DOHH2 (cell line): ENCODE measurements around the gene NME3.

Experiments
- H3F3A ChIP-seq: fragments of 200-600 bp; sonication (generic), shearing (Covaris generic); 2 replicates; pipeline ENCODE4 v1.6.0; 2016; ENCODE audit warnings: antibody characterized with exemption, mild to moderate bottlenecking; ENCODE audit not compliant: control insufficient read depth, insufficient read depth
- H3K27ac ChIP-seq: fragments of 200-600 bp; sonication (generic); 2 replicates; pipeline ENCODE4 v1.5.1; 2014; ENCODE audit warnings: low read depth, mild to moderate bottlenecking, low read length, moderate library complexity
- H3K27me3 ChIP-seq: fragments of 200-600 bp; sonication (generic); 2 replicates; pipeline ENCODE4 v1.6.1; 2014; ENCODE audit warnings: mild to moderate bottlenecking, low read length, mixed read lengths; ENCODE audit not compliant: control insufficient read depth
- H3K36me3 ChIP-seq: fragments of 200-600 bp; sonication (generic); 2 replicates; pipeline ENCODE4 v1.6.1; 2014; ENCODE audit warnings: mild to moderate bottlenecking, low read length, moderate library complexity, mixed read lengths; ENCODE audit not compliant: control insufficient read depth
- H3K4me1 ChIP-seq: fragments of 200-600 bp; sonication (generic); 2 replicates; pipeline ENCODE4 v1.6.1; 2014; ENCODE audit warnings: mild to moderate bottlenecking, low read length, mixed read lengths; ENCODE audit not compliant: control insufficient read depth
- H3K4me2 ChIP-seq: fragments of 200-600 bp; sonication (generic); 2 replicates; pipeline ENCODE4 v1.6.0; 2014; ENCODE audit warnings: mild to moderate bottlenecking, low read length, moderate library complexity
- H3K4me3 ChIP-seq: fragments of 200-600 bp; sonication (generic); 2 replicates; pipeline ENCODE4 v1.5.1; 2014; ENCODE audit warnings: mild to moderate bottlenecking, low read length, mixed read lengths
- H3K79me2 ChIP-seq: fragments of 200-600 bp; sonication (generic); 2 replicates; pipeline ENCODE4 v1.6.1; 2014; ENCODE audit warnings: mild to moderate bottlenecking, low read length, mixed read lengths; ENCODE audit not compliant: control insufficient read depth
- H3K9me2 ChIP-seq: fragments of 200-600 bp; sonication (generic); replicated peaks from 2 replicates; pipeline ENCODE4 v1.6.1; 2014; ENCODE audit warnings: mild to moderate bottlenecking, low read length, mixed read lengths; ENCODE audit not compliant: control insufficient read depth
- H3K9me3 ChIP-seq: fragments of 200-600 bp; sonication (generic); 2 replicates; pipeline ENCODE4 v1.6.1; 2014; ENCODE audit warnings: antibody characterized with exemption, low read length, mixed read lengths; ENCODE audit not compliant: control insufficient read depth, insufficient read depth
- H4K20me1 ChIP-seq: fragments of 200-600 bp; sonication (generic); 2 replicates; pipeline ENCODE4 v1.6.0; 2014; ENCODE audit warnings: low read depth, mild to moderate bottlenecking, antibody characterized with exemption, low read length, moderate library complexity; ENCODE audit not compliant: control insufficient read depth, insufficient read depth
- CTCF ChIP-seq: fragments of 200-600 bp; sonication (generic); IDR thresholded peaks from one replicate; pipeline ENCODE4 v1.5.1; 2014; ENCODE audit warnings: antibody characterized with exemption, mild to moderate bottlenecking, low read depth, low read length; ENCODE audit not compliant: poor library complexity, severe bottlenecking
- EZH2phosphoT487 ChIP-seq: fragments of 200-600 bp; sonication (generic); IDR thresholded peaks from 2 replicates; pipeline ENCODE4 v1.6.1; 2017; ENCODE audit warnings: borderline replicate concordance, mild to moderate bottlenecking, antibody characterized with exemption, low read length, moderate library complexity, mixed read lengths

The NME3 gene

GRCh38 chr16:1732071-1732470 is 39.3 kb downstream of the NME3 start:
- Histone ChIP-seq H3K27me3 (no peaks in the 10 kb centered on the region), H3K4me3 (no peak overlapping the region), H3K4me1 (no peaks in the 10 kb centered on the region), H3K79me2 (peaks cover 27% of the 10 kb centered on the region), H3K27ac (no peak overlapping the region), H3K9me3 (peaks cover 40% of the 10 kb centered on the region), H3F3A (peaks cover 24% of the 10 kb centered on the region), H4K20me1 (no peaks in the 10 kb centered on the region), H3K36me3 (peaks cover 74% of the 10 kb centered on the region), H3K9me2 (no peaks in the 10 kb centered on the region), H3K4me2 (no peak overlapping the region)
- no peak for TF ChIP-seq EZH2phosphoT487
- TF ChIP-seq CTCF, result no peak

- no peak overlapping the region for H3K4me2 ChIP-seq
- H3K9me2 ChIP-seq, result no peaks in the 10 kb centered on the region
- H3K4me3 ChIP-seq, result no peak overlapping the region
- H3K36me3 ChIP-seq, result peaks cover 79% of the 10 kb centered on the region
- H3K9me3 ChIP-seq, result peaks cover 35% of the 10 kb centered on the region
- peaks cover 32% of the 10 kb centered on the region for H3K79me2 ChIP-seq
- H3K27ac ChIP-seq, result no peak overlapping the region
- TF ChIP-seq EZH2phosphoT487, result no peak
- no peaks in the 10 kb centered on the region for H3K4me1 ChIP-seq
- no peaks in the 10 kb centered on the region for H3K27me3 ChIP-seq
- peaks cover 19% of the 10 kb centered on the region for H3F3A ChIP-seq
- H4K20me1 ChIP-seq, result no peaks in the 10 kb centered on the region
Observed at GRCh38 chr16:1731603-1732002, 39.7 kb downstream of the NME3 start.

GRCh38 chr16:1731073-1731472 is 40.3 kb downstream of the NME3 start:
- H3K4me2 ChIP-seq, result no peak overlapping the region
- H3K27ac ChIP-seq, result no peak overlapping the region
- no peak for TF ChIP-seq CTCF
- TF ChIP-seq EZH2phosphoT487, result no peak
- H3K9me3 ChIP-seq, result peaks cover 30% of the 10 kb centered on the region
- H3K79me2 ChIP-seq, result peaks cover 37% of the 10 kb centered on the region
- no peaks in the 10 kb centered on the region for H4K20me1 ChIP-seq
- no peak overlapping the region for H3K4me3 ChIP-seq
- H3K27me3 ChIP-seq, result no peaks in the 10 kb centered on the region
- H3K36me3 ChIP-seq, result peaks cover 84% of the 10 kb centered on the region
- H3K4me1 ChIP-seq, result peaks cover 3% of the 10 kb centered on the region
- H3F3A ChIP-seq, result peaks cover 17% of the 10 kb centered on the region
- H3K9me2 ChIP-seq, result no peaks in the 10 kb centered on the region

GRCh38 chr16:1729445-1729844 is 41.9 kb downstream of the NME3 start:
- peaks cover under 1% of the 10 kb centered on the region for H3F3A ChIP-seq
- no peaks in the 10 kb centered on the region for H4K20me1 ChIP-seq
- no peak for TF ChIP-seq EZH2phosphoT487
- TF ChIP-seq CTCF, result no peak
- H3K4me1 ChIP-seq, result peaks cover 19% of the 10 kb centered on the region
- peaks cover 79% of the 10 kb centered on the region for H3K36me3 ChIP-seq
- no peak overlapping the region for H3K27ac ChIP-seq
- H3K27me3 ChIP-seq, result no peaks in the 10 kb centered on the region
- no peak overlapping the region for H3K4me3 ChIP-seq
- H3K9me2 ChIP-seq, result no peaks in the 10 kb centered on the region
- peaks cover 47% of the 10 kb centered on the region for H3K79me2 ChIP-seq
- no peak overlapping the region for H3K4me2 ChIP-seq
- H3K9me3 ChIP-seq, result peaks cover 14% of the 10 kb centered on the region; the same call in 1 of the 2 replicates
